ENCODE data around the gene P4HB.

P4HB gene

DNA sequence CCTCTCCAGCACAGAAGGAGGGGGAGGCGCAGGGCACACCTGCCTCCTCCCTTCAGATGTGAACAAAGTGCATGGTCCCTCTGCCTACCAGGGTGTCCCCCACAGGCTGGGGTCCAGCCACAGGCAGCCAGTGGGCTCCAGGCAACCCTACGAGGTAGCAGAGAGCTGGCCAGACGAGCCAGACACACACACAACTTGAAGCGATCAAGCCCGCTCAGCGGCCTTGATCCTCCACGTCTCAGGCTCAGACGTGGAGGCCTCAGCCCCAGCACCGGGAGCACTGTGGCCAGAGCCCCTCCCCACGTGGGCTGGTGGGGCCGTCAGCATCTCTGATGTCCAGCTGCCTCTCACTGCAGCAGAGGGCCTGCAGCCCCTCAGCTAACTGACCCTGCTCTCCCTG is 35.7 kb downstream of the P4HB start:
- FAIRE-seq: no peak

DNA sequence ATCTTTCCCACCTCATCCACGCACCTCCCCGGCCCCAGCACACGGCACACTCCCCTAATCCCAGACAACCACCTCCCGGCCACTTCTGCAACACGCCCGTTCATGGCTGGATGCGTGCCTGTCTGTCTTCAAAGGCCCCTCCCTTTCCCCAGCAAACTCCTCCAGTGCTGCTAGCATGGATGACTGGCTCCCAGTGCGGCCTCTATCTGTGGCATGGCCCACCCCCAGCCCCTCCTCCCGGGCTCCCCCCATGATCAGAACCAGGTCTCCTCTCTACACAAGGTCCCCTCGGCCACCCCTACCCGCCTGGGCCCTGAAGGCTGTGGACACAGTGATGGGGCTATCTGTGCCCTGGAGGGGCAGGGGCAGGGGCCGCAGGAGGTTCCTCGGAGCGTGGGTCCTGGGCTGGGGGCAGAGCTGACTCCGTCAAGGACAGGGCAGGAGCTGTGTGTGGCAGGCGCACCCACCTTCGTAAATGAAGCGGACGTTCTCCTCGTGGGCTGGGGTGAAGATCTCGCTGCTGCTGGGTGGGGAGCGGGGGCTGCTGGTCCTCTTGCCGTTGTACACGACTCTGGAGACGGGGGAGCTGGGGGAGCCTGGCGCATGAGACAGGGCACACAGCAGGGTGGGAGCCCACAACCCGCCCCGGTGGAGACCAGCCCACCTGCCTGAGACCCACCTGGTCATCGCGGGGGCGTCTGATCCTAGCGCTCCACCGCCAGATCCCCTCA is 36.4 kb downstream of the P4HB start:
- FAIRE-seq: no peak

DNA sequence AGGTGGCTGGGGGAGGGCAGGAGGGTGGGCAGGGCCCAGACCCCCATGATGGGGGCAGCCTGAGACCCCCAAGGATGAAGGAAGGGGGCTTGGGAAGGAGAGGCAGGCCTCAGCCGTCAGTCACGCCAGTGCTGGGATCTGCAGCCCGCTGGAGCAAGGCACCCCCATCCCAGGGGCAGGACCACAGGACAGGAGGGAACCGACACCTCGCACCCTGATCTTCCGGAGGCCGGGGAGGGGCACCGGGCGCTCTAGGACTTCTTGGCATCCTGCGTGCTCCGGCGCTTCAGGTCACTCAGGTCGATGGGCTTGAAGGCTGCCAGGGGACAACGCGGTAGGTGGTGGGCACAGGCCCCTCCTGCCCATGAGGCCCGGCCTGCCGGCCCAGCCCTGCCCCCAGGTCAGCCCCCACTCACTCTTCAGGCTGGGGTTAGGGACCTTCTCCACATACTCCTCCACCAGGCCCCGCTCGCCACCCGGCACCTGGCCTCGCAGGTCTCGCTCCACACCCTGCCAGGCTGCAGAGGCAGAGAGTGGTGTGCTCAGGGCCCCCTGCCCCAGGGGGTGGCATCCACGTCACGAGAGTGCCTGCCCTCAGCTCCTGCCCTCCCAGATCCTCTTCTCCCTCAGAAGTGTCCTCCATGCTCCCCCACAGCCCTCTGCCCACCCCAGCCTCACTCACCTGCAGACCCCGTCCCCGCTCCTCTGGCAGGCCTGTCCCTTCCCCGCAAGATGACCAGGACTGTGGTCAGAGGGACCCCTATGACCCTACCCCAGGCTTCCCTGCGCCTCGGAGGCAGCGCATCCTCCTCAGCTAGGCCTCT is 37.1 kb downstream of the P4HB start:
- FAIRE-seq: no peak

DNA sequence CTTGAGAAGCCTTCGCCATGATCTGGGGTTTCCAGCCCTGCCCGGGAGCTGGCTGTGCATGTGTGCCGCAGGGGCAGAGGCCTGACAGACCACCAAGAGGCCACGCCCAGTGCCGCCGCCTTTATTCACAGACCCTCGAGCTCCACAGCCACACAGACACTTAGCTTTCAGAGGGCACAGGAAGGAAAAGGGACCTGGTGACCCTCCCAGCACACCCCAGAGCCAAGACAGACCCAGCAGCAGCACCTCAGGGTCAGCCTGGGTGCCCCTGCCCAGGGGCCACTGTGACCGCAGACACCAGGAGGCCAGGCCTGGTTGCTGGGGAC is 38.1 kb downstream of the P4HB start:
- FAIRE-seq: no peak

DNA sequence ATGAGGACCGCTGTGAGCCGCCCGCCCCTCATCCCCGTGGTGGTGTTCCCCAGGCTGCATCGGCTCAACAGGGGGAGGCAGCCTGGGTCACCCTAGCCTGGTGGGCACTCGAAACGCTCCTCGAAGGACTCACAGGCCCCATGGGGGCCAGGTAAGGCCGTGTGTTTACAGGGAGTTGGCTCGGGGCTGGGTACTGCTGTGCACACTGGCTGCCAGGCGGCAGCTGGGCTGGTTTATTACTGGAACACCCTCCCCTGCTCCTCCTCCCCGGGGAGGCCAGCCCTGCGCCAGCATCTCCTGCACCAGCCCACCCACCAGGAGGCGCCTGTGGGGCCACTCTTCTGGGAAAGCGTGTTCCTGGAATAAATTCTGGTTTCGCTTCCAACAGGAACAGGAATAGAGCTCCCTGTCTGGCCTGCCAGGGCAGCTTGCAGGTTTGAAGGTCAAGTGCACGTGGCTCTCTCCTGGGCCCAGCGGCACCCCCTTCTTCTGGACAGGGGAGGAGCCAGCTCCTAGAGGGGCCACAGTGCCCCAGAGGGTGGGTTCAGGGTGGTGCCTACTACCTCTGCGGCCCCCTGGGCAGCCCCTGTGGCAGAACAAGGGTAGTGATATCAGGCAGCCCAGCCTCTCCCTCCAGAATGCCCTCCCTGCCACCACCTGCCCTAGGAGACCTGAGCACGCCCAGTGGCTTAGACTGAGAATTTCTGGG is 38.6 kb downstream of the P4HB start:
- FAIRE-seq: no peak

DNA sequence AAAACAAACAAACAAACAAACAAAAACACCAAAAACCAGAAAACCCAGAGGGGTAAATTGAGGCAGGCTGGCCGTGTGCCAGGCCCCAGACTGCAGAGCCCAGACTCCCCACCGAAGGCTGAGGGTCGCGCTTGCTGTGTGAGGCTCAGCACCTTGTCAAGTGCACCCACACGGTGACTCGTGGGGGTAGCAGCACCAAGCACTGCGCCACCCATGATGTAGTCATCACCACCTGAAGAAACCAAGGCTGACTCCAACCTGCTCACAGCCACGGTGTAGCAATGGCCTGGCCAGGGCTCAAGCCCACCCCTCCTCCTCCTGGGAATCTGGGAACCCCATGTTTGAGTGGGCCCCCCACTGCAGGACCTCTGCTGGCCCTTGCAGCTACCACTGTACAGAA is 39.2 kb downstream of the P4HB start:
- no peak for FAIRE-seq

DNA sequence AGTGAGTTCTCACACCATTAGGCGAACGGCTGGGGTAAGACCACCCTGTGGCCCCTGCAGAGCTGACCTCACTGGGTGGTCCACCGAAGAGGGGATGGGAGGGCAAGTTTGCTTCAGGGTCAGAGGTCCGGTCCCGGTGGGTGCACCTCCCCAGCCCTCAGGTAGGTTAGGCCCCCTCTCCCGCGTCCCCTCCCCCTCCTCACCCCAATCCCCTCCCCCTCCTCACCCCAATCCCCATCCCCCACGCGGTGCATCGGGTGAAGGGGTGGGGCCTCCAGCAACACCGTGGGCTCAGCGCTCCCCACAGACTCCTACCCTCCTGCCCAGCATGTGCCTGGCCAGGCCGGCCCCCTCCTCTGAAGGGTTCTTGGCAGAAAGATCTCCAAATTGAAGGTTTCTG is 40.6 kb downstream of the P4HB start:
- no peak for FAIRE-seq

DNA sequence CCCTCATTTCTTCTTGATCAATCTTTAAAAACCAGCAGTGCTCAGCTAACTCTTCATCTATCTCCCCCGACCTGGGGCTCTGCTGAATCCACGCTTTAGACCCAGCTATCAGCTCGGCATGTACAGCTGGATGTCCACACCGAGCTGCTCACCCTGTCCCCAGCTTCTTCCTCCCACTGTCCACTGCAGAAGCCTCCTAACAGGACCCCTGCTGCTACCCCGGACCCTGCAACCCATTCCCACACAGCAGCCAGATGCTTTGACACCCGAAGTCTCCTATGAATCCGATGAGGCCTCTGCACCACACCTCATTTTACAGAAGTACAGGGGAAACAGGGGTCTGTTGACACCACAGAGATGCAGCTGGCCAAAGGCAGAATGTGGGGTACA is 42.6 kb downstream of the P4HB start:
- no peak for FAIRE-seq

DNA sequence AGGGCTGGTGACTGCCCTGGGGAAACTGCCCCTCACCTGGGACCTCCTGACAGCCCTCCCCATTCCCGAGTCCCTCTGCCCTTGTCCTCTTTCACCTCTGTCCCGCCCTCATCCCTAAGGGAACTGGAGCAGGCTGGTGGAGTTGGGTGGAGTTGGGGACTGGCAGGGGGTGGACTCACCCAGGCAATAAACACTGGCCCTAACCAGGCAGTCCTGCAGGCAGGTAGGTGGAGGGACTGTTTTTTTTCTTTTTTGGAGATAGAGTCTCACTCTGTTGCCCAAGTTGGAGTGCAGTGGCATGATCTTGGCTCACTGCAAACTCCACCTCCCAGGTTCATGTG is 44.7 kb downstream of the P4HB start:
- no peak for FAIRE-seq

DNA sequence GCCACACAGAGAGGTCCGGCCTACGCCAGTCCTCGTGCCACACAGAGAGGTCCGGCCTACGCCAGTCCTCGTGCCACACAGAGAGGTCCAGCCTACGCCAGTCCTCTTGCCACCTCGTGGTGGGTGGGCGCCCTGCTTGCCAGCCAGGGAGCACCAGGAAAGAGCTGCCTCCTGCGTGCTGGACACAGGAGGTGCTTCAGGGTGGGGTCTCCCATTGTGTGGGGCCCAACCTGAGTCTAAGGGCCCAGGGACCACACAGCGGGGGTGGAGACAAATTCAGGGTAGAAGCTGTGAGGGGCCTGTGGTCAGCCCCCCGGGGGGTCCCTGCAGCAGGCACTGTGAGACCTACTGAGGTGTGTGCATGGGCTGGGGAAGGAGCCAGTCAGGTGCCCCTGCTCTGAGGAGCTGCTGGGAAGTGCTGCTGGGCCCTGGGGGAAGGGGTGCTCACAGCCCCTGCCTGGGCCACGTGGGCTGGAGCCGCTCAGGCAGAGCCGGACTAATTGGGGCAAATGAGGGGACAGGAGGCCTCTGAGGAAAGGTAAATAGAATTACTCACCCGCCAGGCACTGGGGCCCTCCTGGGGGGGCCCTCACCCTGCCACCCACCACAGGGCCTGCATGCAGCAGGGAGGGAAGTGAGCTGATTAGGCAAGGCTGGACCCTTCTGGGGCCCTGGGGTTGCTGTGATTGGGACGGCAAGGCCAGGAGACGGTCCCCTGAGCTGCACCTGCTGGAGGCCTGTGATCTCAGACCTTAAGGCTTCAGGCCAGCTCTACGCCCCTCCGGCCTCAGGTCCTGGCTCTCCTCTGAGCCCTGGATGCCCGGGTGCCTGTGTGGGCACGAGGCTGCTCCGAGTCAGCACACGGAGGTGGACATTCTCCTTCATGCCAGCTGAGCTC is 45.3 kb downstream of the P4HB start:
- FAIRE-seq: no peak

DNA sequence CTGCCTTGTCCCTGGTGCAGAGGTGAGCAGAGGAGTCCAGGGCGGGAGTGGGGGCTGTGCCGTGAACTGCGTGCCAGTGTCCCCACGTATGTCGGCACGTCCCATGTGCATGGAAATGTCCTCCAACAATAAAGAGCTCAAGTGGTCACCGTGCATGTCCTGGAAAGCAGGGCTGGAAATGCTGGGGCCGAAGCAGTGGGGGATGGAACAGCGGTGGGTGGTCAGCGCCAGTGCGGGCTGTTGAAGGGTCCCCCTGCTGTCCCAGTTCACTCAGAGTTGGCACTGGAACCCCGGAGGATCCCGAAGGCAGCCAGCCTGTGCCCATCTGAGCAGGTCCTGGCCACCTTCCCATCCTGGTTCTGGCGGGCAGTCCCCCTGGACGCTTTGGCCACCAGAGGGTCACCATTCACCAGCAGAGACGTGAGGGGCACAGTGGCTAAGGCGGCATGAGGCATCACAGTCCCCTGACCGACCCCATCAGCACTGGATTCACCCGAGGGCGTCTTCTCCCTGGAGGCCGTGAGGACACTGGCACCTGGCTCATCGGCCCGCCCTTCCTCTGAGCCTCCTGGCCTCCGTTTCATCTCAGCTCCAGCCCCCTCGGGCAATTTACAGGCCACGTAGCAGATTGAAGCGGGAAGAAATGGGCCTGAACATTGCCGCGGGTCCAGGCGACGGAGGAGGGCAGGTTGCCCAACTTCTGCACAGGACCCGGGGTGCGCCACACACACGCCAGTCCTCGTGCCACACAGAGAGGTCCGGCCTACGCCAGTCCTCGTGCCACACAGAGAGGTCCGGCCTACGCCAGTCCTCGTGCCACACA is 46.3 kb downstream of the P4HB start:
- FAIRE-seq: no peak

DNA sequence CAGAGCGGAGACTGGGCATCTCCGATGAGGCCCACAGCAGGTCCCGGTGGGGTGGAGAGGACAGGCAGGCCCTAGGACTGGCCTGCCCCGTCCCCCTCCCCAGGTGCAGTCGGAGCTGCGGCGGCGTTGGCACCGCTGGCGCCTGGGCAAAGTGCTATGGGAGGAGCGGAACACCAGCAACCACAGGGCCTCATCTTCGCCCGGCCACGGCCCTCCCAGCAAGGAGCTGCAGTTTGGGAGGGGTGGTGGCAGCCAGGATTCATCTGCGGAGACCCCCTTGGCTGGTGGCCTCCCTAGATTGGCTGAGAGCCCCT is 47.0 kb downstream of the P4HB start:
- no peak for FAIRE-seq

DNA sequence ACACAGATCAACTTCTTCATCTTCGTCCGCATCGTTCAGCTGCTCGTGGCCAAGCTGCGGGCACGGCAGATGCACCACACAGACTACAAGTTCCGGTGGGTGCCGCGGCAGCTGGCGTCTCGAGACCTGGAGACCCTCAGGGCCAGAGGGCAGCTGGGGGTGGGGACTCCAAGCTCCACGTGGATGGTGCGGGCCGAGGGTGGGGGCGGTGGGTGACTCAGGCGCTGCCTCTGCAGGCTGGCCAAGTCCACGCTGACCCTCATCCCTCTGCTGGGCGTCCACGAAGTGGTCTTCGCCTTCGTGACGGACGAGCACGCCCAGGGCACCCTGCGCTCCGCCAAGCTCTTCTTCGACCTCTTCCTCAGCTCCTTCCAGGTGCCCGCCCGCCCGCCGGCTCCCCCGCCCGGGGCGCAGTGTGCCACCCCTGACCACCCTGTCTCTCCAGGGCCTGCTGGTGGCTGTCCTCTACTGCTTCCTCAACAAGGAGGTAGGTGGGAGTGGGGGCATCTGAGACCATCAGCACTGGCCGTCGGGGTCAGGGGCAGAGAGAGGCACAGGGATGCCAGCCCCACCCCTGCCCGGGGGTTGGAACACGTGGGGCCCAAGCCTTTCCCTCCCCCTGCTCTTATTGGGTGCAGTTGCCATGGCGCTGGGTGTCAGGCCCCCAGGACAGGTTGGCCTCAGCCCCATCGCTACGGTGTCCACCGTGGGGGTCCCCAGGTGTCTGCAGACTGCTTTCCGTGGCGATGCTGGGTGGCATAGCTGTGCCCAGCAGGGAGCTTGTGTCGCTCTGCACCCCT is 47.6 kb downstream of the P4HB start:
- FAIRE-seq: no peak

DNA sequence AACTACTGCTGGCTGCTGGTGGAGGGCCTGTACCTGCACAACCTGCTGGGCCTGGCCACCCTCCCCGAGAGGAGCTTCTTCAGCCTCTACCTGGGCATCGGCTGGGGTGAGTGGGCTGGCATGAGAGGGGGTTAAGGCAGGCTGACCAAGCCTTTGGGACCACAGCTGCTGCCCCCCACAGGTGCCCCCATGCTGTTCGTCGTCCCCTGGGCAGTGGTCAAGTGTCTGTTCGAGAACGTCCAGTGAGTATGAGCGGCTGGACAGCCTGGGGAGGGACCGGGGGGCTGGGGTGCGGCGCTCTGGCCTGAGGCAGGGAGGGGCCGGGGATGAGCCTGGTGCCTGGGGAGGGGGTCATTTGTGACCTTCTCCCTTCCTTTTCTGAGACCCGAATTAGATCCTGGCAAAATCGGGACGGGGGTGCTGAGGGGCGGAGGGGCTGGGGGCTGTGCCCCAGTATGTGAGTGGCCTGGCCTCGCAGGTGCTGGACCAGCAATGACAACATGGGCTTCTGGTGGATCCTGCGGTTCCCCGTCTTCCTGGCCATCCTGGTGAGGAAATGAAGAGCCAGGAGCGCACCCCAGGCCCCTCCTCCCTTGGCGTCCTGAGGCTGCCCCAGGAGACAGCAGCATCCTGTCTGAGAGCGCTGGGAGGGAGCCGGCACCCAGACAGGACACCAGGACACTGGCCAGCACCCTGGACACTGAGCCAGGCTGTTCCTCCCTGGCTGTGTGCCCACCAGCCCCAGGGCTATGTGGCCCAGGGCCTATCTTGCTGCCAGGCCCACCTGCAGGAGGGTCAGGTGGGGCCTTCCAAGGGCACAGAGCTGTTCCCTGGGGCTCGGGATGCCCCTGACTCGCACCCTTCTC is 48.4 kb downstream of the P4HB start:
- FAIRE-seq: no peak

DNA sequence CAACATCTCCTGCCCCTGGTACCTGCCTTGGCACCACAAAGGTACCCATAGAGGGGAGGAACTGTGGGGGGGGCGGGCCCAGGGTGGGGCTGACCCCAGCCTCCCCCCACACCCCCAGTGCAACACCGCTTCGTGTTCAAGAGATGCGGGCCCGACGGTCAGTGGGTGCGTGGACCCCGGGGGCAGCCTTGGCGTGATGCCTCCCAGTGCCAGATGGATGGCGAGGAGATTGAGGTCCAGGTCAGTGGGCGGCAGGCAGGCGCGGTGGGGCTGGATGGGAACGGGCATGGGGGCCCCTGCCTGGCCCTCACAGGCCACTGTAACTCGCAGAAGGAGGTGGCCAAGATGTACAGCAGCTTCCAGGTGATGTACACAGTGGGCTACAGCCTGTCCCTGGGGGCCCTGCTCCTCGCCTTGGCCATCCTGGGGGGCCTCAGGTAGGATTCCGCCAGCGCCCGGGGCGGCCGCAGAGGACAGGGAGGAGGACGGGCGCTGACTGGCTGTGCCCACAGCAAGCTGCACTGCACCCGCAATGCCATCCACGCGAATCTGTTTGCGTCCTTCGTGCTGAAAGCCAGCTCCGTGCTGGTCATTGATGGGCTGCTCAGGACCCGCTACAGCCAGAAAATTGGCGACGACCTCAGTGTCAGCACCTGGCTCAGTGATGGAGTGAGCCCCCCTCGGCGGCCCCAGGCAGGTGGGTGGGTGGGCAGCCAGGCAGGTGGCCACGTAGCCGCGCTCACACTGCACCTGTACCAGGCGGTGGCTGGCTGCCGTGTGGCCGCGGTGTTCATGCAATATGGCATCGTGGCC is 49.2 kb downstream of the P4HB start:
- no peak for FAIRE-seq

DNA sequence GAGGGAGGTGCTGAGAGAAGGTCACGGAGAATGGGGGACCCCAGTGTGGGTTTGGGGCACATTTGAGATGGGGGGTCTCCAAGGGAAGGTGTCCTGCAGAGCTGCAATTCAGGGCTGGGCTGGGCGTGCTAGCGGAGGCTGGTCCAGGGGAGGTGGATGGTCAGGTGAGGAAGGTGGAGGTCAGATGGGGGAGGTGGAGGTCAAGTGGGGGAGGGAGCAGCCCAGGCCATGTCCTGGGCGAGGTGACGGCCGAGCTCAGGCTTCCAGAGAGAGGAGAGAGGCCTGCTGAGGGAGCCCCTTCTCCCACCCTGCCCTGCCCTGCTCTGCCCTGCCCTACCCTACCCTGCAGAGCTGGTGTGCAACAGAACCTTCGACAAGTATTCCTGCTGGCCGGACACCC is 49.9 kb downstream of the P4HB start:
- no peak for FAIRE-seq

DNA sequence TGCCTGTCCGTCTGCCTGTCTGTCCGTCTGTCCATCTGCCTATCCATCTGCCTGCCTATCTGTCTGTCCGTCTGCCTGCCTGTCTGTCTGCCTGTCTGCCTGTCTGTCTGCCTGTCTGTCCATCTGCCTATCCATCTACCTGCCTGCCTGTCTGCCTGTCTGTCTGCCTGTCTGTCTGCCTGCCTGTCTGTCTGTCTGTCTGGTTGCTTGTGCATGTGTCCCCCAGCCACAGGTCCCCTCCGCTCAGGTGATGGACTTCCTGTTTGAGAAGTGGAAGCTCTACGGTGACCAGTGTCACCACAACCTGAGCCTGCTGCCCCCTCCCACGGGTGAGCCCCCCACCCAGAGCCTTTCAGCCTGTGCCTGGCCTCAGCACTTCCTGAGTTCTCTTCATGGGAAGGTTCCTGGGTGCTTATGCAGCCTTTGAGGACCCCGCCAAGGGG is 50.8 kb downstream of the P4HB start:
- FAIRE-seq: no peak

DNA sequence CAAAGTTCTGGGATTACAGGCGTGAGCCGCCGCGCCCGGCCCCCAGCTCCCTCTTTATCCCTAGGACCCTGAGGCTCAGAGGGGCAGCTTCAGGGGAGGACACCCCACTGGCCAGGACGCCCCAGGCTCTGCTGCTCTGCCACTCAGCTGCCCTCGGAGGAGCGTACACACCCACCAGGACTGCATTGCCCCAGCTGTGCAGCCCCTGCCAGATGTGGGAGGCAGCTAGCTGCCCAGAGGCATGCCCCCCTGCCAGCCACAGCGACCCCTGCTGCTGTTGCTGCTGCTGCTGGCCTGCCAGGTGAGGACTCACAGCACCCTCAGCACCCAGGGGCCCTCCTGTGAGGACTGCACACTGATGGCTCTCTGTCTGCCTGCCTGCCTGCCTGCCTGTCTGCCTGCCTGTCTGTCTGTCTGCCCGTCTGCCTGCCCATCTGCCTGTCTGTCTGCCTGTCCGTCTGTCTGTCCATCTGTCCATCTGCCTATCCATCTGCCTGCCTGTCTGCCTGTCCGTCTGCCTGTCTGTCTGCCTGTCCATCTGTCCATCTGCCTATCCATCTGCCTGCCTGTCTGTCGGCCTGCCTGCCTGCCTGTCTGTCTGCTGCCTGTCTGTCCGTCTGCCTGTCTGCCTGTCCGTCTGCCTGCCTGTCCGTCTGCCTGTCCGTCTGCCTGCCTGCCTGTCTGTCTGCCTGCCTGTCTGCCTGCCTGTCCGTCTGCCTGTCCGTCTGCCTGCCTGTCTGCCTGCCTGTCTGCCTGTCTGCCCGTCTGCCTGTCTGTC is 51.4 kb downstream of the P4HB start:
- FAIRE-seq: no peak

DNA sequence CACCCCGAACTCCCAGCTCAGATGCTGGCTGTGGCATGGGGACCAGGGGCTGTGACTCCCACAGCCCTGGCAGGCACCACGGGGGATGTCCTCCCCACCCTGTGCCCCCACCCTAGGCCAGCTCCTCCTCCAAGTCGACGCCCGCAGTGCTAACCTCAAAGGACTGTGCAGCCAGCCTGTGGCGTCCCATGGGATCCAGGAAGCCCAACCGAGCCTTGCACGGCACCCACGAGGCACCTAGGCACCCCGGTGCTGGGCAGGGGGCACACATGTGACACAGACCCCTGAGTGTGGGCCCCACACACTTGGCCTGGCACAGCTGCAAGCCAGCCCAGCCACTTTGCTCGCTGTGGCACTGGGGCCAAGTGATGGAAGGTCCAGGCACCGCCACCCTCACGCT is 52.5 kb downstream of the P4HB start:
- FAIRE-seq: no peak

Data from A204.1 (cell line).